Forelimb muscle (tissue), 1 donor: ENCODE data around the gene LYRM1. TPM values are rescaled to one million over a fixed set of nuclear protein-coding genes. Genes with fewer than 3 reads are reported as not detected.
"Not testable (repeated sequence)": the region's sequence is repeated elsewhere in the genome, so short reads cannot be mapped to it uniquely, and the experiment has no call there.

ENCODE experiments used
- DNase-seq: peaks from one replicate; pipeline ENCODE4 v3.0.0-alpha.2; 2013; ENCODE audit warnings: low read depth
- polyA plus RNA-seq: library from polyadenylated mRNA; unstranded; fragments of 120-200 nt; gene quantifications from one replicate; pipeline ENCODE4 v1.2.1, GENCODE V29; 2013; ENCODE audit not compliant: insufficient read length

Gene LYRM1
- polyA plus RNA-seq, 1 donor = 17.8 TPM

- no peak for DNase-seq
Measured at GRCh38 chr16:20902426-20902825, 1.9 kb downstream of the LYRM1 start.

GRCh38 chr16:20903116-20903898, 2.7 kb downstream of the LYRM1 start:
- no peak for DNase-seq

GRCh38 chr16:20903899-20904506, 3.4 kb downstream of the LYRM1 start:
- DNase-seq = no peak

GRCh38 chr16:20904507-20905081, 4.0 kb downstream of the LYRM1 start:
- DNase-seq = no peak

- DNase-seq = no peak
Measured at GRCh38 chr16:20905576-20905975, 5.0 kb downstream of the LYRM1 start.

GRCh38 chr16:20906341-20907255, 6.0 kb downstream of the LYRM1 start:
- peak; percentile 60 for DNase-seq

- peak; percentile 36 for DNase-seq
Measured at GRCh38 chr16:20910781-20911321, 10.3 kb downstream of the LYRM1 start.

- no peak for DNase-seq
Measured at GRCh38 chr16:20911361-20911760, 10.8 kb downstream of the LYRM1 start.

GRCh38 chr16:20916289-20916688, 15.7 kb downstream of the LYRM1 start:
- DNase-seq = no peak

- no peak for DNase-seq
Measured at GRCh38 chr16:20916942-20917341, 16.4 kb downstream of the LYRM1 start.

- DNase-seq = no peak
Measured at GRCh38 chr16:20918486-20919239, 18.1 kb downstream of the LYRM1 start.

- no peak for DNase-seq
Measured at GRCh38 chr16:20920091-20920490, 19.5 kb downstream of the LYRM1 start.

- DNase-seq = no peak
Measured at GRCh38 chr16:20920799-20921198, 20.2 kb downstream of the LYRM1 start.

GRCh38 chr16:20923876-20924275, 23.3 kb downstream of the LYRM1 start:
- no peak for DNase-seq

- DNase-seq = no peak
Measured at GRCh38 chr16:20925751-20926150, 25.2 kb downstream of the LYRM1 start.

GRCh38 chr16:20928774-20929411, 28.3 kb downstream of the LYRM1 start:
- DNase-seq = no peak

GRCh38 chr16:20929676-20930364, 29.2 kb downstream of the LYRM1 start:
- DNase-seq = not testable (repeated sequence)

- no peak for DNase-seq
Measured at GRCh38 chr16:20930365-20930690, 29.8 kb downstream of the LYRM1 start.

GRCh38 chr16:20931066-20931600, 30.6 kb downstream of the LYRM1 start:
- DNase-seq = no peak

GRCh38 chr16:20933589-20933988, 33.0 kb downstream of the LYRM1 start:
- DNase-seq = no peak
